Muscle layer of duodenum (tissue), 2 donors: ENCODE data around the gene RNF181.

Experiments used
- H3K27ac ChIP-seq: one replicate; pipeline ENCODE4 v1.7.0; 2013; ENCODE audit warnings: mild to moderate bottlenecking, low read length
- H3K27me3 ChIP-seq: one replicate; pipeline ENCODE4 v1.7.0; 2013; ENCODE audit warnings: low read depth, mild to moderate bottlenecking, control low read depth, low read length
- H3K36me3 ChIP-seq, 2 donors: one replicate each; pipeline ENCODE4 v1.7.0; 2013; ENCODE audit warnings: low read length in 2 of 2, control low read depth in 1 of 2, mild to moderate bottlenecking in 1 of 2; ENCODE audit not compliant: insufficient read depth in 2 of 2, control insufficient read depth in 1 of 2
- H3K4me1 ChIP-seq, 2 donors: one replicate each; pipeline ENCODE4 v1.7.0; 2013; ENCODE audit warnings: low read length in 2 of 2, mild to moderate bottlenecking in 2 of 2, control low read depth in 1 of 2, moderate library complexity in 1 of 2; ENCODE audit not compliant: insufficient read depth in 2 of 2, control insufficient read depth in 1 of 2
- H3K4me3 ChIP-seq, 2 donors: one replicate each; pipeline ENCODE4 v1.7.0; 2013; ENCODE audit warnings: low read length in 2 of 2, low read depth in 1 of 2, mild to moderate bottlenecking in 1 of 2
- H3K9me3 ChIP-seq, 2 donors: one replicate each; pipeline ENCODE4 v1.7.0; 2013; ENCODE audit warnings: low read length in 2 of 2, control low read depth in 1 of 2, mild to moderate bottlenecking in 1 of 2; ENCODE audit not compliant: control insufficient read depth in 1 of 2
- donor health status: healthy.

Gene RNF181

GRCh38 chr2:85628658-85629057 lies 33.1 kb downstream of the RNF181 start:
- H3K4me3 ChIP-seq, result no peak overlapping the region
- peaks cover 48 to 93% of the 10 kb centered on the region in 2 donors for H3K36me3 ChIP-seq
- H3K27me3 ChIP-seq, result no peaks in the 10 kb centered on the region
- H3K4me1 ChIP-seq, result no peaks in the 10 kb centered on the region
- no peaks in the 10 kb centered on the region for H3K9me3 ChIP-seq
- no peak overlapping the region for H3K27ac ChIP-seq

GRCh38 chr2:85631316-85631715 lies 35.8 kb downstream of the RNF181 start:
- no peaks in the 10 kb centered on the region for H3K4me1 ChIP-seq
- peaks cover 46 to 86% of the 10 kb centered on the region in 2 donors for H3K36me3 ChIP-seq
- no peak overlapping the region for H3K27ac ChIP-seq
- no peaks in the 10 kb centered on the region for H3K9me3 ChIP-seq
- H3K27me3 ChIP-seq, result no peaks in the 10 kb centered on the region
- no peak overlapping the region for H3K4me3 ChIP-seq

GRCh38 chr2:85635011-85635410 lies 39.5 kb downstream of the RNF181 start:
- no peaks in the 10 kb centered on the region for H3K9me3 ChIP-seq
- peaks cover 55 to 78% of the 10 kb centered on the region in 2 donors for H3K36me3 ChIP-seq
- H3K27me3 ChIP-seq, result no peaks in the 10 kb centered on the region
- no peak overlapping the region for H3K4me3 ChIP-seq
- peaks cover 0 to 3% of the 10 kb centered on the region in 2 donors for H3K4me1 ChIP-seq
- H3K27ac ChIP-seq, result no peak overlapping the region

GRCh38 chr2:85635636-85636035 lies 40.1 kb downstream of the RNF181 start:
- H3K4me3 ChIP-seq, result no peak overlapping the region
- no peaks in the 10 kb centered on the region for H3K9me3 ChIP-seq
- peaks cover 0 to 3% of the 10 kb centered on the region in 2 donors for H3K4me1 ChIP-seq
- peaks cover 51 to 73% of the 10 kb centered on the region in 2 donors for H3K36me3 ChIP-seq
- no peaks in the 10 kb centered on the region for H3K27me3 ChIP-seq
- no peak overlapping the region for H3K27ac ChIP-seq

GRCh38 chr2:85642725-85643124 lies 47.2 kb downstream of the RNF181 start:
- H3K4me1 ChIP-seq, result no peaks in the 10 kb centered on the region
- H3K27me3 ChIP-seq, result no peaks in the 10 kb centered on the region
- no peak overlapping the region for H3K4me3 ChIP-seq
- H3K9me3 ChIP-seq, result no peaks in the 10 kb centered on the region
- peaks cover 60 to 83% of the 10 kb centered on the region in 2 donors for H3K36me3 ChIP-seq
- H3K27ac ChIP-seq, result no peak overlapping the region

GRCh38 chr2:85644909-85645308 lies 49.4 kb downstream of the RNF181 start:
- H3K27me3 ChIP-seq, result no peaks in the 10 kb centered on the region
- no peak overlapping the region for H3K27ac ChIP-seq
- no peak overlapping the region for H3K4me3 ChIP-seq
- no peaks in the 10 kb centered on the region for H3K4me1 ChIP-seq
- H3K9me3 ChIP-seq, result no peaks in the 10 kb centered on the region
- peaks cover 70 to 92% of the 10 kb centered on the region in 2 donors for H3K36me3 ChIP-seq

GRCh38 chr2:85646166-85646565 lies 50.6 kb downstream of the RNF181 start:
- no peak overlapping the region for H3K4me3 ChIP-seq
- no peaks in the 10 kb centered on the region for H3K27me3 ChIP-seq
- H3K36me3 ChIP-seq, result peaks cover 65 to 93% of the 10 kb centered on the region in 2 donors
- H3K4me1 ChIP-seq, result no peaks in the 10 kb centered on the region
- H3K9me3 ChIP-seq, result no peaks in the 10 kb centered on the region
- no peak overlapping the region for H3K27ac ChIP-seq
